ENCODE measurements around the gene TTLL9.
A peak's percentile ranks its signal among the peaks of the same experiment; 100 is the strongest.

The TTLL9 gene

GRCh38 chr20:31984981-31985471, 114.6 kb downstream of the TTLL9 start:
- DNase-seq (ENCODE audit: low read depth), result no peak

GRCh38 chr20:31987744-31988143, 117.3 kb downstream of the TTLL9 start:
- peak; percentile 4 for DNase-seq (ENCODE audit: low read depth)

- DNase-seq (ENCODE audit: low read depth), result no peak
Observed at GRCh38 chr20:31988430-31989015, 118.1 kb downstream of the TTLL9 start.

- DNase-seq (ENCODE audit: low read depth), result no peak
Observed at GRCh38 chr20:31989030-31989645, 118.7 kb downstream of the TTLL9 start.

- DNase-seq (ENCODE audit: low read depth), result no peak
Observed at GRCh38 chr20:31990641-31991338, 120.4 kb downstream of the TTLL9 start.

GRCh38 chr20:31991339-31991705, 120.9 kb downstream of the TTLL9 start:
- no peak for DNase-seq (ENCODE audit: low read depth)

GRCh38 chr20:31992086-31992485, 121.7 kb downstream of the TTLL9 start:
- DNase-seq (ENCODE audit: low read depth), result no peak

Data from GM04503 (cell line).